Midbrain (tissue), 1 donor: Measurements from ENCODE around the gene SLC35D1.
"Not testable (repeated sequence)": the region's sequence is repeated elsewhere in the genome, so short reads cannot be mapped to it uniquely, and the experiment has no call there.

ENCODE experiments used
- DNase-seq: peaks from one replicate; lab custom pipeline; 2025; lab: John Stamatoyannopoulos, UW

The SLC35D1 gene

GRCh38 chr1:66985835-66986234 lies 68.1 kb downstream of the SLC35D1 start:
- no peak for DNase-seq

GRCh38 chr1:66984491-66984890 lies 69.5 kb downstream of the SLC35D1 start:
- no peak for DNase-seq

- DNase-seq: no peak
These were observed 71.2 kb downstream of the SLC35D1 start for GRCh38 chr1:66982561-66983260.

- peak; percentile 70 for DNase-seq
These were observed 72.3 kb downstream of the SLC35D1 start for GRCh38 chr1:66981679-66982078.

GRCh38 chr1:66980745-66981367 lies 73.1 kb downstream of the SLC35D1 start:
- no peak for DNase-seq

GRCh38 chr1:66979621-66980020 lies 74.3 kb downstream of the SLC35D1 start:
- DNase-seq: not testable (repeated sequence)

- no peak for DNase-seq
These were observed 75.7 kb downstream of the SLC35D1 start for GRCh38 chr1:66978201-66978600.

GRCh38 chr1:66968574-66968973 lies 85.4 kb downstream of the SLC35D1 start:
- no peak for DNase-seq

GRCh38 chr1:66966188-66966873 lies 87.6 kb downstream of the SLC35D1 start:
- DNase-seq: not testable (repeated sequence)

GRCh38 chr1:66957938-66958337 lies 96.0 kb downstream of the SLC35D1 start:
- DNase-seq: no peak

GRCh38 chr1:66954208-66954607 lies 99.7 kb downstream of the SLC35D1 start:
- DNase-seq: no peak

- DNase-seq: no peak
These were observed 102.4 kb downstream of the SLC35D1 start for GRCh38 chr1:66951513-66951912.
